HepG2 (cell line): ENCODE data around the gene MAPKAPK3. TPM values are rescaled to one million over a fixed set of nuclear protein-coding genes. Genes with fewer than 3 reads are reported as not detected.

Source experiments
- ATAD3A ChIP-seq: sonication (generic); formaldehyde crosslinking; IDR thresholded peaks from 2 replicates; pipeline ENCODE4 v1.4.0; 2020; ENCODE audit warnings: missing genetic modification reagents
- BHLHE40 ChIP-seq: IDR thresholded peaks from 2 replicates; pipeline ENCODE4 v1.6.1; 2011; ENCODE audit warnings: low read length, improper control_type of control experiment
- CEBPB ChIP-seq: IDR thresholded peaks from 2 replicates; pipeline ENCODE4 v1.6.1; 2011; ENCODE audit warnings: low read depth, low read length, improper control_type of control experiment, borderline replicate concordance
- ELF3 ChIP-seq: IDR thresholded peaks from 2 replicates; pipeline ENCODE4 v1.6.1; 2016; ENCODE audit warnings: missing genetic modification reagents, missing compliant biosample characterization
- GABPA ChIP-seq, 2 experiments: IDR thresholded peaks; 2 replicates each; pipeline ENCODE4 v1.6.1; 2011 to 2016; ENCODE audit warnings: low read depth in 2 of 2, low read length in 1 of 2, missing biosample characterization in 1 of 2, missing genetic modification characterization in 1 of 2
- KAT7 ChIP-seq: IDR thresholded peaks from 2 replicates; pipeline ENCODE4 v1.6.1; 2018; ENCODE audit warnings: borderline replicate concordance, missing compliant biosample characterization
- KLF16 ChIP-seq, 2 experiments: sonication (generic) in 1 of 2; formaldehyde crosslinking in 1 of 2; IDR thresholded peaks; 2 replicates each; pipeline versions ENCODE4 v1.6.1 to v1.8.0; 2016 to 2023; ENCODE audit warnings: missing genetic modification reagents in 2 of 2, missing compliant biosample characterization in 1 of 2
- NR2F2 ChIP-seq: IDR thresholded peaks from 2 replicates; pipeline ENCODE4 v1.6.1; 2012; ENCODE audit warnings: low read depth, inconsistent platforms, borderline replicate concordance
- RARG ChIP-seq: sonication (generic); formaldehyde crosslinking; IDR thresholded peaks from 2 replicates; pipeline ENCODE4 v1.4.0; 2020; ENCODE audit warnings: low read depth, mild to moderate bottlenecking, missing genetic modification reagents
- SMC3 ChIP-seq: IDR thresholded peaks from 2 replicates; pipeline ENCODE4 v1.6.1; 2011; ENCODE audit warnings: low read length, improper control_type of control experiment
- SOX13 ChIP-seq, 3 experiments: fragments of 450-650 bp in 1 of 3; sonication (generic) in 1 of 3; formaldehyde crosslinking in 1 of 3; IDR thresholded peaks in 2 of 3; conservative IDR thresholded peaks in 1 of 3; 2 replicates each; pipeline versions ENCODE4 v1.5.0 to v1.6.1; 2016 to 2020; ENCODE audit warnings: antibody characterized with exemption in 1 of 3, mild to moderate bottlenecking in 1 of 3, missing compliant biosample characterization in 1 of 3, missing genetic modification reagents in 1 of 3, moderate library complexity in 1 of 3
- SOX5 ChIP-seq: IDR thresholded peaks from 2 replicates; pipeline ENCODE4 v1.6.1; 2016; ENCODE audit warnings: borderline replicate concordance
- XRCC5 ChIP-seq: fragments of 200-400 bp; formaldehyde crosslinking; optimal IDR thresholded peaks from 2 replicates; pipeline ENCODE3; 2017; ENCODE audit warnings: mild to moderate bottlenecking, low read length
- ZBTB7B ChIP-seq: sonication (generic); formaldehyde crosslinking; IDR thresholded peaks from 2 replicates; pipeline ENCODE4 v1.4.0; 2020; ENCODE audit warnings: missing genetic modification reagents
- ZC3H13 ChIP-seq: sonication (generic); formaldehyde crosslinking; IDR thresholded peaks from 2 replicates; pipeline ENCODE4 v1.8.1; 2023; ENCODE audit warnings: mild to moderate bottlenecking, missing genetic modification reagents, moderate library complexity
- ZMAT5 ChIP-seq: sonication (generic); formaldehyde crosslinking; IDR thresholded peaks from 2 replicates; pipeline ENCODE4 v1.5.0; 2020; ENCODE audit warnings: mild to moderate bottlenecking, low read depth, missing genetic modification reagents, borderline replicate concordance
- ZNF18 ChIP-seq: sonication (generic); formaldehyde crosslinking; IDR thresholded peaks from 2 replicates; pipeline ENCODE4 v1.8.0; 2022; ENCODE audit warnings: mild to moderate bottlenecking, missing genetic modification reagents; ENCODE audit not compliant: insufficient replicate concordance
- ZNF207 ChIP-seq: fragments of 450-650 bp; IDR thresholded peaks from 2 replicates; pipeline ENCODE4 v1.6.1; 2016; ENCODE audit warnings: antibody characterized with exemption, borderline replicate concordance
- ZNF331 ChIP-seq: sonication (generic); formaldehyde crosslinking; IDR thresholded peaks from 2 replicates; pipeline ENCODE4 v1.4.0; 2020; ENCODE audit warnings: missing genetic modification reagents
- ZNF350 ChIP-seq: sonication (generic); formaldehyde crosslinking; IDR thresholded peaks from 2 replicates; pipeline ENCODE4 v1.4.0; 2020; ENCODE audit warnings: mild to moderate bottlenecking, low read depth, missing genetic modification reagents, borderline replicate concordance
- ZNF878 ChIP-seq: sonication (generic); formaldehyde crosslinking; IDR thresholded peaks from 2 replicates; pipeline ENCODE4 v1.8.1; 2023; ENCODE audit warnings: mild to moderate bottlenecking, missing genetic modification reagents, moderate library complexity
- ZNF891 ChIP-seq: sonication (generic); formaldehyde crosslinking; IDR thresholded peaks from 2 replicates; pipeline ENCODE4 v1.5.0; 2020; ENCODE audit warnings: mild to moderate bottlenecking, missing genetic modification reagents
- polyA plus RNA-seq, 8 experiments: library from polyadenylated mRNA; depleted of rRNA in 3 of 8; stranded (reverse) in 7 of 8; unstranded in 1 of 8; fragments of >200 nt; fragmentation: Illumina TruSeq in 4 of 8; extraction: Trizol in 4 of 8; gene quantifications; 2 replicates each; pipeline versions ENCODE4 v1.2.1 to v1.2.3, GENCODE V29; 2011 to 2016; ENCODE audit warnings: low read depth in 4 of 8, missing spikeins in 1 of 8, mixed read lengths in 1 of 8; ENCODE audit not compliant: insufficient read depth in 1 of 8
- total RNA-seq, 5 experiments: library from RNA; depleted of rRNA; stranded (reverse); fragments of >200 nt; fragmentation: Illumina TruSeq; extraction: Trizol; gene quantifications; 2 replicates each; pipeline ENCODE4 v1.2.3, GENCODE V29; 2016; ENCODE audit warnings: low read depth in 1 of 5
- TF ChIP-seq, protein P1 (sequence below): sonication (generic); formaldehyde crosslinking; IDR thresholded peaks from 2 replicates; pipeline ENCODE4 v1.4.0; 2020; ENCODE audit warnings: missing genetic modification reagents
- TF ChIP-seq, protein P2 (sequence below): sonication (generic); formaldehyde crosslinking; IDR thresholded peaks from 2 replicates; pipeline ENCODE4 v1.4.0; 2020; ENCODE audit warnings: missing genetic modification reagents, borderline replicate concordance

MAPKAPK3 gene
- total and polyA plus RNA-seq, 2 of the 13 experiments (the other 11 are each of a cell fraction or from before 2014, with no cell fraction given): 39.9 to 41.2 TPM

GRCh38 chr3:50572158-50572557, 44.8 kb upstream of the MAPKAPK3 start (continued):
- TF ChIP-seq, protein P1, sequence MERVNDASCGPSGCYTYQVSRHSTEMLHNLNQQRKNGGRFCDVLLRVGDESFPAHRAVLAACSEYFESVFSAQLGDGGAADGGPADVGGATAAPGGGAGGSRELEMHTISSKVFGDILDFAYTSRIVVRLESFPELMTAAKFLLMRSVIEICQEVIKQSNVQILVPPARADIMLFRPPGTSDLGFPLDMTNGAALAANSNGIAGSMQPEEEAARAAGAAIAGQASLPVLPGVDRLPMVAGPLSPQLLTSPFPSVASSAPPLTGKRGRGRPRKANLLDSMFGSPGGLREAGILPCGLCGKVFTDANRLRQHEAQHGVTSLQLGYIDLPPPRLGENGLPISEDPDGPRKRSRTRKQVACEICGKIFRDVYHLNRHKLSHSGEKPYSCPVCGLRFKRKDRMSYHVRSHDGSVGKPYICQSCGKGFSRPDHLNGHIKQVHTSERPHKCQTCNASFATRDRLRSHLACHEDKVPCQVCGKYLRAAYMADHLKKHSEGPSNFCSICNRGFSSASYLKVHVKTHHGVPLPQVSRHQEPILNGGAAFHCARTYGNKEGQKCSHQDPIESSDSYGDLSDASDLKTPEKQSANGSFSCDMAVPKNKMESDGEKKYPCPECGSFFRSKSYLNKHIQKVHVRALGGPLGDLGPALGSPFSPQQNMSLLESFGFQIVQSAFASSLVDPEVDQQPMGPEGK: peak; percentile 35; the same call in 1 of the 2 replicates
- TF ChIP-seq, protein P2, sequence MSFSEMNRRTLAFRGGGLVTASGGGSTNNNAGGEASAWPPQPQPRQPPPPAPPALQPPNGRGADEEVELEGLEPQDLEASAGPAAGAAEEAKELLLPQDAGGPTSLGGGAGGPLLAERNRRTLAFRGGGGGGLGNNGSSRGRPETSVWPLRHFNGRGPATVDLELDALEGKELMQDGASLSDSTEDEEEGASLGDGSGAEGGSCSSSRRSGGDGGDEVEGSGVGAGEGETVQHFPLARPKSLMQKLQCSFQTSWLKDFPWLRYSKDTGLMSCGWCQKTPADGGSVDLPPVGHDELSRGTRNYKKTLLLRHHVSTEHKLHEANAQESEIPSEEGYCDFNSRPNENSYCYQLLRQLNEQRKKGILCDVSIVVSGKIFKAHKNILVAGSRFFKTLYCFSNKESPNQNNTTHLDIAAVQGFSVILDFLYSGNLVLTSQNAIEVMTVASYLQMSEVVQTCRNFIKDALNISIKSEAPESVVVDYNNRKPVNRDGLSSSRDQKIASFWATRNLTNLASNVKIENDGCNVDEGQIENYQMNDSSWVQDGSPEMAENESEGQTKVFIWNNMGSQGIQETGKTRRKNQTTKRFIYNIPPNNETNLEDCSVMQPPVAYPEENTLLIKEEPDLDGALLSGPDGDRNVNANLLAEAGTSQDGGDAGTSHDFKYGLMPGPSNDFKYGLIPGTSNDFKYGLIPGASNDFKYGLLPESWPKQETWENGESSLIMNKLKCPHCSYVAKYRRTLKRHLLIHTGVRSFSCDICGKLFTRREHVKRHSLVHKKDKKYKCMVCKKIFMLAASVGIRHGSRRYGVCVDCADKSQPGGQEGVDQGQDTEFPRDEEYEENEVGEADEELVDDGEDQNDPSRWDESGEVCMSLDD: no peak
- TF ChIP-seq BHLHE40 (no peak), SOX13 (IDR thresholded peaks at IDR 0.05) (no peak), SOX13 (CRISPR knock-in tag; conservative IDR thresholded peaks at IDR 0.05 in 1 of 2, IDR thresholded peaks at IDR 0.05 in 1 of 2) (peak in 1 of 2 experiments; percentile 14; a peak in 1 of 4 replicates), ELF3 (CRISPR knock-in tag) (peak; percentile 66; the same call in 1 of the 2 replicates), GABPA (IDR thresholded peaks at IDR 0.05; ENCODE audit: low read depth, low read length) (no peak), GABPA (CRISPR knock-in tag; IDR thresholded peaks at IDR 0.05; ENCODE audit: low read depth) (0 out of 2 replicates have a peak, but pooled peaks have one; percentile 28), KLF16 (CRISPR knock-in tag; IDR thresholded peaks at IDR 0.05) (peak in 1 of 2 experiments; percentile 47; a peak in 1 of 4 replicates), ZNF207 (no peak), NR2F2 (0 out of 2 replicates have a peak, but pooled peaks have one; percentile 7), SMC3 (peak; percentile 100), ZNF878 (CRISPR knock-in tag) (no peak), ZNF331 (CRISPR knock-in tag) (0 out of 2 replicates have a peak, but pooled peaks have one; percentile 17), ZMAT5 (CRISPR knock-in tag) (no peak), XRCC5 (peak; percentile 44), ZNF350 (CRISPR knock-in tag) (no peak), ZBTB7B (no peak), ZNF18 (CRISPR knock-in tag) (no peak), KAT7 (CRISPR knock-in tag) (no peak), RARG (CRISPR knock-in tag) (no peak), CEBPB (no peak), ATAD3A (CRISPR knock-in tag) (no peak), ZNF891 (peak; percentile 72; the same call in 1 of the 2 replicates), ZC3H13 (CRISPR knock-in tag) (no peak), SOX5 (0 out of 2 replicates have a peak, but pooled peaks have one; percentile 10)
